Karpas-422 (cell line): Measurements from ENCODE around the gene BEAN1. TPM values are rescaled to one million over a fixed set of nuclear protein-coding genes. Genes with fewer than 3 reads are reported as not detected.
"Not testable (repeated sequence)": the region's sequence is repeated elsewhere in the genome, so short reads cannot be mapped to it uniquely, and the experiment has no call there.

Experiments used
- DNase-seq: peaks from one replicate; pipeline ENCODE4 v3.0.0-alpha.2; 2015
- H2AFZ ChIP-seq: fragments of 200-600 bp; sonication (generic); 2 replicates; pipeline ENCODE4 v1.6.1; 2014; ENCODE audit warnings: antibody characterized with exemption, low read length, mixed read lengths
- H3K27ac ChIP-seq: fragments of 200-600 bp; sonication (generic); 2 replicates; pipeline ENCODE4 v1.5.1; 2014; ENCODE audit warnings: mild to moderate bottlenecking, low read length, moderate library complexity
- H3K27me3 ChIP-seq: fragments of 200-600 bp; sonication (generic); 2 replicates; pipeline ENCODE4 v1.6.1; 2014; ENCODE audit warnings: low read length, mixed read lengths
- H3K36me3 ChIP-seq: fragments of 200-600 bp; sonication (generic); 2 replicates; pipeline ENCODE4 v1.6.1; 2014; ENCODE audit warnings: low read length, mixed read lengths; ENCODE audit not compliant: insufficient read depth
- H3K4me1 ChIP-seq: fragments of 200-600 bp; sonication (generic); 2 replicates; pipeline ENCODE4 v1.6.1; 2014; ENCODE audit warnings: mild to moderate bottlenecking, low read length, mixed read lengths
- H3K4me2 ChIP-seq: fragments of 200-600 bp; sonication (generic); 2 replicates; pipeline ENCODE4 v1.6.1; 2014; ENCODE audit warnings: low read length, low read depth, mild to moderate bottlenecking; ENCODE audit not compliant: poor library complexity, severe bottlenecking
- H3K4me3 ChIP-seq: fragments of 200-600 bp; sonication (generic); 2 replicates; pipeline ENCODE4 v1.5.1; 2014; ENCODE audit warnings: mild to moderate bottlenecking, antibody characterized with exemption, low read length, mixed read lengths
- H3K79me2 ChIP-seq: fragments of 200-600 bp; sonication (generic); 2 replicates; pipeline ENCODE4 v1.6.1; 2014; ENCODE audit warnings: mild to moderate bottlenecking, low read length, mixed read lengths
- H3K9ac ChIP-seq: fragments of 200-600 bp; sonication (generic); 2 replicates; pipeline ENCODE4 v1.6.0; 2014; ENCODE audit warnings: low read length
- H3K9me2 ChIP-seq: fragments of 200-600 bp; sonication (generic), shearing (Covaris generic); replicated peaks from 2 replicates; pipeline ENCODE4 v1.6.0; 2014; ENCODE audit warnings: mild to moderate bottlenecking, low read length, moderate library complexity; ENCODE audit not compliant: insufficient read depth
- H3K9me3 ChIP-seq: fragments of 300-700, 200-600 bp; sonication (generic); 2 replicates; pipeline ENCODE4 v1.6.1; 2014; ENCODE audit warnings: low read length, mixed read lengths
- H4K20me1 ChIP-seq: fragments of 200-600 bp; sonication (generic); 2 replicates; pipeline ENCODE4 v1.6.1; 2014; ENCODE audit warnings: mild to moderate bottlenecking, antibody characterized with exemption, low read length, low read depth; ENCODE audit not compliant: insufficient read depth
- total RNA-seq: library from RNA; depleted of rRNA; stranded (reverse); fragments of >200 nt; shearing (Covaris generic); gene quantifications from 2 replicates; pipeline ENCODE4 v1.2.3, GENCODE V29; 2014; ENCODE audit warnings: low replicate concordance

The BEAN1 gene
- total RNA-seq, 1 experiment from 2014 or later = not detected

DNA sequence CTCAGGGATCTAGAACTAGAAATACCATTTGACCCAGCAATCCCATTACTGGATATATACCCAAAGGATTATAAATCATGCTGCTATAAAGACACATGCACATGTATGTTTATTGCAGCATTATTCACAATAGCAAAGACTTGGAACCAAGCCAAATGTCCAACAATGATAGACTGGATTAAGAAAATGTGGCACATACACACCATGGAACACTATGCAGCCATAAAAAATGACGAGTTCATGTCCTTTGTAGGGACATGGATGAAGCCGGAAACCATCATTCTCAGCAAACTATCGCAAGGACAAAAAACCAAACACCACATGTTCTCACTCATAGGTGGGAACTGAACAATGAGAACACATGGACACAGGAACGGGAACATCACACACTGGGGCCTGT lies 74.5 kb downstream of the BEAN1 start:
- H3K79me2 ChIP-seq, H3K9me2 ChIP-seq, H3K9me3 ChIP-seq, H3K4me2 ChIP-seq, DNase-seq, H3K4me1 ChIP-seq, H3K27me3 ChIP-seq, H3K27ac ChIP-seq, H2AFZ ChIP-seq, H3K9ac ChIP-seq, H4K20me1 ChIP-seq, H3K4me3 ChIP-seq, H3K36me3 ChIP-seq: not testable (repeated sequence)

DNA sequence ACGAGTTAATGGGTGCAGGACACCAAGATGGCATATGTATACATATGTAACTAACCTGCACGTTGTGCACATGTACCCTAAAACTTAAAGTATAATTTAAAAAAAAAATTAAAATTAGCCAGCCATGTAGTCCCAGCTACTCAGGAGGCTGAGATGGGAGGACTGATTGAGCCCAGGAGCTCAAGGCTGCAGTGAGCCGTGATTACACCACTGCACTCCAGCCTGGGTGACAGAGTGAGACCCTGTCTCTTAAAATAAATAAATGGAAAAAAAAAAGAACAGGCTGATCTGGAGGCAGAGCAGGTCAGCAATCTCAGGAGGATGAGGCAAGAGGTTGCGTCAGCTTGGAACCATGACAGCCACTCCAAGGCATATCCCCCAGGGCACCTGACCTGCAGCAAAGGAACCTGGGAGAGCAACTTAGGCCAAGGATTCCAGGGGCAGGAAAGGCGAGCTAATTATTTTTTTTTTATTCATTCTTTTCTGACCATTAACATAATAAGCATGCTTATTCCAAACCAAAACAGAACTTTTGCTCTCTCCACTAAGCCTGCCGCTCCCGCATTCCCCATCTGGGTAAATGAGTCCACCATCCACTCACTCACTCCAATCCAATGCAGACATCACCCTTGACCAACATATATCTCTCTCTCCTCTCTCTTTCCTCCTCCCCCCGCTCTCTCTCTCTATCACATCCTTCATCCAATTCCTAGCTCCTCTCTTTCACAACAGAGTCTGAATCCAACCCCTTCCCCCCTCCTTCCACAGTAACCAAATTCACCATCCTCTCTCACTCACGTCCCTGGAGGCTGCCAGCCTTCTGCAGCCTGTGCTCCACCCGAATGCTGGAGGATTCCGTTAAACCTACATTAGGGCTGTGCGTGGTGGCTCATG lies 75.2 kb downstream of the BEAN1 start:
- no peak overlapping the region for H3K27ac ChIP-seq
- no peaks in the 10 kb centered on the region for H4K20me1 ChIP-seq
- H3K9me3 ChIP-seq = no peaks in the 10 kb centered on the region
- no peak overlapping the region for H3K4me2 ChIP-seq
- H3K9ac ChIP-seq = no peak overlapping the region
- H3K27me3 ChIP-seq = no peaks in the 10 kb centered on the region
- H2AFZ ChIP-seq = no peak overlapping the region
- H3K36me3 ChIP-seq = no peaks in the 10 kb centered on the region
- H3K9me2 ChIP-seq = no peaks in the 10 kb centered on the region
- no peak for DNase-seq
- no peaks in the 10 kb centered on the region for H3K4me1 ChIP-seq
- H3K79me2 ChIP-seq = no peaks in the 10 kb centered on the region
- H3K4me3 ChIP-seq = no peak overlapping the region

DNA sequence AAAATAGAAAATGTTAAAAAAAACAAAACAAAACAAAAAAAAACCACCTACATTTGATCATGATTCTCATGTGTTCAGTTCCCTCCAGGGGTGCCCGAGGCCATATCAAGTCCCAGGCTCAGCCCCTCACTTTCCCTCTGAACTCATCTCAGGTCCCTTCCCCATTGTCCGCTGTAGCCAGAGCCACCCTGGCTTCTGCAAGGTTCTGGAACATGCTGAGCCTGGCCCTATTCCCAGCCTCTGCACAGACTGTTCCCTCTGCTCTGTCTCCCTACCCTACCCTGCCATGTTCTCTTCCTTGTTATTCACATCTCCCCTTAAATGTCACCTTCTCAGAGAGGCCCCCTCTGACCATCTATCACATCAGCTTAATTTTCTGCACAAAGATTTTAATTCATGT lies 75.9 kb downstream of the BEAN1 start:
- Histone ChIP-seq H3K9ac (no peak overlapping the region), H2AFZ (no peak overlapping the region), H3K27me3 (no peaks in the 10 kb centered on the region), H4K20me1 (no peaks in the 10 kb centered on the region), H3K4me2 (no peak overlapping the region), H3K79me2 (no peaks in the 10 kb centered on the region), H3K4me1 (no peaks in the 10 kb centered on the region), H3K4me3 (no peak overlapping the region), H3K27ac (no peak overlapping the region), H3K9me2 (no peaks in the 10 kb centered on the region), H3K36me3 (no peaks in the 10 kb centered on the region), H3K9me3 (no peaks in the 10 kb centered on the region)
- no peak for DNase-seq

DNA sequence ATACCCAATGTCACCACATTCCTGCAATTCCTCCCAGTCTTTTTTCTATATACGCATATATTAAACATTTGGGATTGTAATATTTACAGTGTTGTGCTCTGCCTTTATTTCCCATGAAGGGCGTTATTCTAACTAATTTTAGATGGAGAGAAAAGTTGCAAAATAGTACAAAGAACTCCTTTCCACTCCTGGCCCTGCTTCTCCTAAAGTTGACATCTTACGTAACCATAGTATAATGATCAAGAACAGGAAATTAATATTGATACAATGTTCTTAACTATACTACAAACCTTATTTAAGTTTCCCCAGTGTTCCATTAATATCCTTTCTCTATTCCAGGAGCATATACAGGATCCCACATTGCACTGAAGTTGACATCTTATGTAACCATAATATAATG lies 76.5 kb downstream of the BEAN1 start:
- Histone ChIP-seq H3K4me1 (no peaks in the 10 kb centered on the region), H2AFZ (no peak overlapping the region), H3K27ac (no peak overlapping the region), H3K9ac (no peak overlapping the region), H3K27me3 (no peaks in the 10 kb centered on the region), H3K36me3 (no peaks in the 10 kb centered on the region), H4K20me1 (no peaks in the 10 kb centered on the region), H3K4me2 (no peak overlapping the region), H3K9me3 (no peaks in the 10 kb centered on the region), H3K79me2 (no peaks in the 10 kb centered on the region), H3K4me3 (no peak overlapping the region), H3K9me2 (no peaks in the 10 kb centered on the region)
- no peak for DNase-seq

GRCh38 chr16:66507731-66508239 lies 80.7 kb downstream of the BEAN1 start:
- Histone ChIP-seq H4K20me1 (no peaks in the 10 kb centered on the region), H3K36me3 (no peaks in the 10 kb centered on the region), H3K27me3 (no peaks in the 10 kb centered on the region), H3K79me2 (no peaks in the 10 kb centered on the region), H3K4me3 (no peak overlapping the region), H3K9me2 (no peaks in the 10 kb centered on the region), H3K4me2 (no peak overlapping the region), H3K9me3 (no peaks in the 10 kb centered on the region), H2AFZ (no peak overlapping the region), H3K27ac (no peak overlapping the region), H3K4me1 (no peaks in the 10 kb centered on the region), H3K9ac (no peak overlapping the region)
- DNase-seq = no peak

- H3K4me1 ChIP-seq = no peaks in the 10 kb centered on the region
- DNase-seq = no peak
- H3K4me2 ChIP-seq = no peak overlapping the region
- H4K20me1 ChIP-seq = no peaks in the 10 kb centered on the region
- no peaks in the 10 kb centered on the region for H3K27me3 ChIP-seq
- H3K9me3 ChIP-seq = no peaks in the 10 kb centered on the region
- no peaks in the 10 kb centered on the region for H3K9me2 ChIP-seq
- H2AFZ ChIP-seq = no peak overlapping the region
- H3K79me2 ChIP-seq = no peaks in the 10 kb centered on the region
- no peaks in the 10 kb centered on the region for H3K36me3 ChIP-seq
- no peak overlapping the region for H3K4me3 ChIP-seq
- H3K9ac ChIP-seq = no peak overlapping the region
- H3K27ac ChIP-seq = no peak overlapping the region
These were observed 81.3 kb downstream of the BEAN1 start for GRCh38 chr16:66508248-66508913.

DNA sequence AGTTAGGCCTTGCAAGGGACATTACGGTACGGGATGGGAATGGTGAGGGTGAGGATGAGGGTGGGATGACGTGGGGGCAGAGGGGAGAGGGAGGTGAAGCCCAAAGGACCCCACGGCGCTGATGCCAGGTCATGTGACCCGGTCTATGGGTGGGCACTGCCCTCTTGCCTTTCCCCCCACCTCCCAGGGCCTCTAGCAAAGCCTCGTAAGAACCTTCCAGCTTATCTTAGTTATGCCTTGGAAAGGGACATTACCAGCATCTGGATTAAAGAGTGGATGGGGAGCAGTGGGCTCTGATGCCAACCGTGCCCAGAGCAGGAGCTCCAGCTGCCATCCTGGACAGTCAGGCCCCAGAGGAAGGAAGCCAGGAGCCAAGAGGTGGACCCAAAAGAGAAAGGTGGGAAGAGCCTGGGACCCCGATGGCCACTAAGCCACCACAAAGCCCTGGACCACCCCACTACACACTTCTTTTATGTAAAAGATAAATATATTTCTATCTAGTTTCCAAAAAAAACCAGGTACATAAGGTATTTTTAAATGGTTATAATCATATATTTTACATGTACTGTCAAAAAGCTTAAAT lies 81.9 kb downstream of the BEAN1 start:
- no peak overlapping the region for H3K4me2 ChIP-seq
- no peaks in the 10 kb centered on the region for H3K4me1 ChIP-seq
- H3K9ac ChIP-seq = no peak overlapping the region

DNA sequence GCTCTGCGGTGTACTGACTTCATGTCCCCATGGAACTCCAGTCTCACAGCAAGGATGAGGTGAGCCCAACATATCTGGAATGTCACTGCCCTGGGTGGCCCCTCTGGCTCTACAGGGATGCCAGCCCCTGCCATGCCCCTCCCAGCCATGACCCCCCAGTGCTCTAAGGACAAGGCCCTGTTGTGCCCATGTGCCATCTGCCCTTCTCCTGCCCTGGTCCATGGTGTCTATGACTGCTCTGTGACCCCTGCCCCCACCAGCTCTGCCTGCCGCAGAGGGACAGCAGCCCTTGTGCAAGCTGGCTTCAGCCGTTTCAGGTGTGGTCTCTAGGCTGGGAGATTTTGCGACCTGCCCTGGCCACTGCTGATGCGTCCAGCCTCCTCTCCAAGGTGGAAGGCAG lies 82.5 kb downstream of the BEAN1 start:
- no peak for DNase-seq
- H3K9me3 ChIP-seq = no peaks in the 10 kb centered on the region
- H4K20me1 ChIP-seq = no peaks in the 10 kb centered on the region
- H3K27me3 ChIP-seq = no peaks in the 10 kb centered on the region
- H3K4me3 ChIP-seq = no peak overlapping the region
- no peaks in the 10 kb centered on the region for H3K79me2 ChIP-seq
- no peaks in the 10 kb centered on the region for H3K36me3 ChIP-seq
- no peak overlapping the region for H3K4me2 ChIP-seq
- no peaks in the 10 kb centered on the region for H3K4me1 ChIP-seq
- H3K9ac ChIP-seq = no peak overlapping the region
- no peak overlapping the region for H2AFZ ChIP-seq
- no peaks in the 10 kb centered on the region for H3K9me2 ChIP-seq
- no peak overlapping the region for H3K27ac ChIP-seq

More for the DNA sequence above, 81.9 kb downstream of the BEAN1 start:
- H2AFZ ChIP-seq = no peak overlapping the region
- H3K27ac ChIP-seq = no peak overlapping the region
- H3K4me3 ChIP-seq = no peak overlapping the region
- H3K36me3 ChIP-seq = no peaks in the 10 kb centered on the region
- no peaks in the 10 kb centered on the region for H3K27me3 ChIP-seq
- H3K79me2 ChIP-seq = no peaks in the 10 kb centered on the region
- H4K20me1 ChIP-seq = no peaks in the 10 kb centered on the region
- H3K9me2 ChIP-seq = no peaks in the 10 kb centered on the region
- DNase-seq = no peak
- no peaks in the 10 kb centered on the region for H3K9me3 ChIP-seq
